ENCODE measurements around the gene CCDC57.
"Not testable (repeated sequence)": the region's sequence is repeated elsewhere in the genome, so short reads cannot be mapped to it uniquely, and the experiment has no call there.

CCDC57 gene

GRCh38 chr17:82212331-82213250 is at the start of gene CCDC57:
CCDC57 (minus strand) TSS chr17:82212842; CDS start chr17:82201944, 10,898 bp downstream.
- no peak for DNase-seq

- DNase-seq: no peak
Observed at GRCh38 chr17:82262344-82262743, 49.7 kb upstream of the CCDC57 start.

- not testable (repeated sequence) for DNase-seq
Observed at GRCh38 chr17:82259972-82260961, 47.6 kb upstream of the CCDC57 start.

- no peak for DNase-seq
Observed at GRCh38 chr17:82258555-82258954, 45.9 kb upstream of the CCDC57 start.

- DNase-seq: no peak
Observed at GRCh38 chr17:82257473-82257872, 44.8 kb upstream of the CCDC57 start.

- DNase-seq: no peak
Observed at GRCh38 chr17:82256242-82256885, 43.7 kb upstream of the CCDC57 start.

GRCh38 chr17:82255402-82255972 is 42.8 kb upstream of the CCDC57 start:
- DNase-seq: no peak

GRCh38 chr17:82254746-82255145 is 42.1 kb upstream of the CCDC57 start:
- DNase-seq: not testable (repeated sequence)

GRCh38 chr17:82254096-82254495 is 41.5 kb upstream of the CCDC57 start:
- DNase-seq: not testable (repeated sequence)

- DNase-seq: no peak
Observed at GRCh38 chr17:82253179-82253544, 40.5 kb upstream of the CCDC57 start.

GRCh38 chr17:82252511-82253178 is 40.0 kb upstream of the CCDC57 start:
- DNase-seq: no peak

GRCh38 chr17:82250868-82251500 is 38.3 kb upstream of the CCDC57 start:
- no peak for DNase-seq

GRCh38 chr17:82249896-82250581 is 37.4 kb upstream of the CCDC57 start:
- DNase-seq: no peak

- no peak for DNase-seq
Observed at GRCh38 chr17:82248815-82249674, 36.4 kb upstream of the CCDC57 start.

GRCh38 chr17:82247856-82248671 is 35.4 kb upstream of the CCDC57 start:
- no peak for DNase-seq

- DNase-seq: no peak
Observed at GRCh38 chr17:82247182-82247823, 34.7 kb upstream of the CCDC57 start.

GRCh38 chr17:82246365-82247181 is 33.9 kb upstream of the CCDC57 start:
- DNase-seq: no peak

GRCh38 chr17:82246040-82246364 is 33.4 kb upstream of the CCDC57 start:
- DNase-seq: no peak
